K562 (cell line): Measurements from ENCODE around the gene DPY30. TPM values are rescaled to one million over a fixed set of nuclear protein-coding genes. Genes with fewer than 3 reads are reported as not detected.

Experiments used
- ADNP ChIP-seq: fragments of 200-800 bp; sonication (Bioruptor generic); IDR thresholded peaks from 2 replicates; pipeline ENCODE4 v1.6.1; 2016; ENCODE audit warnings: missing genetic modification characterization, missing compliant biosample characterization
- CCAR2 ChIP-seq: fragments of 200-400 bp; formaldehyde crosslinking; IDR thresholded peaks from 2 replicates; pipeline ENCODE4 v1.6.1; 2017; ENCODE audit warnings: mild to moderate bottlenecking, low read depth, low read length
- CCNT2 ChIP-seq: IDR thresholded peaks from 2 replicates; pipeline ENCODE4 v1.6.1; 2011; ENCODE audit warnings: borderline replicate concordance, low read depth, mild to moderate bottlenecking, moderate library complexity, mixed read lengths, low read length; ENCODE audit not compliant: insufficient read length; ENCODE audit errors: extremely low read depth
- E2F3 ChIP-seq: fragments of 250-450 bp; sonication (Bioruptor Pico); IDR thresholded peaks from 2 replicates; pipeline ENCODE4 v1.4.0; 2020; ENCODE audit warnings: mild to moderate bottlenecking
- FOXM1 ChIP-seq, 2 experiments: fragments of 450-650 bp in 1 of 2; sonication (generic) in 1 of 2; formaldehyde crosslinking in 1 of 2; IDR thresholded peaks; 2 replicates each; pipeline versions ENCODE4 v1.6.1 to v1.9.0; 2017 to 2022; ENCODE audit warnings: low read depth in 2 of 2, mild to moderate bottlenecking in 2 of 2, missing genetic modification reagents in 1 of 2, moderate library complexity in 1 of 2
- LEF1 ChIP-seq: fragments of 450-650 bp; IDR thresholded peaks from 2 replicates; pipeline ENCODE4 v1.6.1; 2016; ENCODE audit warnings: mild to moderate bottlenecking
- MIER1 ChIP-seq: fragments of 450-650 bp; IDR thresholded peaks from 2 replicates; pipeline ENCODE4 v1.6.1; 2016; ENCODE audit warnings: antibody characterized with exemption, mild to moderate bottlenecking, low read depth
- MITF ChIP-seq: IDR thresholded peaks from 2 replicates; pipeline ENCODE4 v1.6.1; 2014; ENCODE audit warnings: antibody characterized with exemption
- MYC ChIP-seq, 2 experiments: fragments of 250-450 bp in 1 of 2; sonication (Bioruptor Pico) in 1 of 2; IDR thresholded peaks; 2 replicates each; pipeline versions ENCODE4 v1.5.1 to v1.6.1; 2012 to 2021; ENCODE audit warnings: low read depth in 2 of 2, borderline replicate concordance in 1 of 2, improper control_type of control experiment in 1 of 2, low read length in 1 of 2, mild to moderate bottlenecking in 1 of 2, moderate library complexity in 1 of 2
- POLR2AphosphoS2 ChIP-seq: IDR thresholded peaks from 2 replicates; pipeline ENCODE4 v1.6.1; 2012; ENCODE audit warnings: low read length, improper control_type of control experiment
- POLR2B ChIP-seq: fragments of 450-650 bp; IDR thresholded peaks from 2 replicates; pipeline ENCODE4 v1.6.1; 2018; ENCODE audit warnings: low read depth; ENCODE audit not compliant: partially characterized antibody
- PTRF ChIP-seq: fragments of 450-650 bp; IDR thresholded peaks from 2 replicates; pipeline ENCODE4 v1.6.1; 2016; ENCODE audit warnings: mild to moderate bottlenecking, missing genetic modification characterization, missing compliant biosample characterization
- RBM14 ChIP-seq: fragments of 200-400 bp; formaldehyde crosslinking; IDR thresholded peaks from 2 replicates; pipeline ENCODE4 v1.6.1; 2018; ENCODE audit warnings: low read depth, mild to moderate bottlenecking, low read length, moderate library complexity, borderline replicate concordance; ENCODE audit not compliant: insufficient read depth
- THAP7 ChIP-seq: fragments of 250-450 bp; sonication (Bioruptor Pico); IDR thresholded peaks from 2 replicates; pipeline ENCODE4 v1.5.0; 2021
- TOE1 ChIP-seq, 2 experiments: fragments of 450-650 bp in 1 of 2; sonication (generic) in 1 of 2; formaldehyde crosslinking in 1 of 2; IDR thresholded peaks; 2 replicates each; pipeline versions ENCODE4 v1.7.1 to v1.8.0; 2016 to 2022; ENCODE audit warnings: borderline replicate concordance in 2 of 2, mild to moderate bottlenecking in 2 of 2, antibody characterized with exemption in 1 of 2, inconsistent platforms in 1 of 2, low read depth in 1 of 2, missing genetic modification reagents in 1 of 2, moderate library complexity in 1 of 2
- TSC22D4 ChIP-seq: fragments of 450-650 bp; IDR thresholded peaks from 2 replicates; pipeline ENCODE4 v1.6.1; 2016; ENCODE audit warnings: missing genetic modification characterization, missing biosample characterization, control low read depth
- ZC3H8 ChIP-seq: fragments of 450-650 bp; IDR thresholded peaks from 2 replicates; pipeline ENCODE4 v1.6.1; 2017
- ZNF232 ChIP-seq: sonication (generic); formaldehyde crosslinking; IDR thresholded peaks from 2 replicates; pipeline ENCODE4 v1.8.0; 2022; ENCODE audit warnings: mild to moderate bottlenecking, missing genetic modification reagents
- ZNF280A ChIP-seq: fragments of 450-650 bp; IDR thresholded peaks from 2 replicates; pipeline ENCODE4 v1.6.1; 2018; ENCODE audit warnings: mild to moderate bottlenecking, low read depth; ENCODE audit not compliant: partially characterized antibody
- ZNF584 ChIP-seq: fragments of 200-800 bp; sonication (Bioruptor generic); IDR thresholded peaks from 2 replicates; pipeline ENCODE4 v1.6.1; 2016; ENCODE audit warnings: low read depth, mild to moderate bottlenecking, missing genetic modification characterization, missing compliant biosample characterization
- ZNF696 ChIP-seq: fragments of 250-450 bp; sonication (Bioruptor Pico); conservative IDR thresholded peaks from 2 replicates; pipeline ENCODE4 v1.4.0; 2020; ENCODE audit warnings: mild to moderate bottlenecking, moderate library complexity
- ZNF766 ChIP-seq: fragments of 200-800 bp; sonication (Bioruptor generic); conservative IDR thresholded peaks from 2 replicates; pipeline ENCODE4 v1.6.1; 2016; ENCODE audit warnings: missing genetic modification characterization, missing compliant biosample characterization
- ZNF785 ChIP-seq: fragments of 250-450 bp; sonication (Bioruptor Pico); IDR thresholded peaks from 2 replicates; pipeline ENCODE4 v1.4.0; 2020; ENCODE audit warnings: mild to moderate bottlenecking
- polyA plus RNA-seq, 8 experiments: library from polyadenylated mRNA; depleted of rRNA in 4 of 8; stranded (reverse) in 5 of 8; unstranded in 3 of 8; fragments of >200 nt; fragmentation: Nextera tagmentation in 2 of 8; fragmentation: Illumina TruSeq in 1 of 8; extraction: Ambion mirVana in 2 of 8; extraction: Trizol in 1 of 8; gene quantifications; 2 replicates each; pipeline versions ENCODE4 v1.2.1 to v1.2.3, GENCODE V29; 2011 to 2014; ENCODE audit warnings: inconsistent platforms in 1 of 8, missing spikeins in 1 of 8
- total RNA-seq, 7 experiments: library from RNA; depleted of rRNA in 6 of 7; stranded (reverse); fragments of >200 nt in 6 of 7; fragmentation: Illumina TruSeq in 2 of 7; extraction: Trizol in 2 of 7; gene quantifications; 2 replicates each; pipeline versions ENCODE4 v1.2.1 to v1.2.3, GENCODE V29; 2011 to 2021; ENCODE audit warnings: low replicate concordance in 1 of 7

The DPY30 gene
- total and polyA plus RNA-seq, 9 of the 15 experiments (the other 6 are each of a cell fraction or from before 2014, with no cell fraction given) = 64.6 to 402 (median 116) TPM

GRCh38 chr2:32010670-32011484 is 28.7 kb downstream of the DPY30 start, which contains the start of gene MEMO1 (continued):
- TF ChIP-seq MITF (no peak), ZNF280A (no peak), LEF1 (peak; percentile 95), TSC22D4 (no peak), MIER1 (0 out of 2 replicates have a peak, but pooled peaks have one; percentile 44), ZNF785 (no peak), E2F3 (CRISPR knock-in tag) (peak; percentile 75; the same call in 1 of the 2 replicates), ZNF696 (CRISPR knock-in tag) (no peak), RBM14 (no peak), TOE1 (IDR thresholded peaks at IDR 0.05; ENCODE audit: borderline replicate concordance) (peak; percentile 99), TOE1 (CRISPR knock-in tag; IDR thresholded peaks at IDR 0.05; ENCODE audit: borderline replicate concordance, low read depth) (0 out of 2 replicates have a peak, but pooled peaks have one; percentile 28), ZNF766 (CRISPR knock-in tag) (0 out of 2 replicates have a peak, but pooled peaks have one; percentile 24), THAP7 (CRISPR knock-in tag) (no peak), PTRF (tag) (no peak), ADNP (0 out of 2 replicates have a peak, but pooled peaks have one; percentile 3), POLR2AphosphoS2 (peak; percentile 90), CCNT2 (peak; percentile 83), ZC3H8 (no peak), MYC (IDR thresholded peaks at IDR 0.05; ENCODE audit: low read depth, low read length) (peak; percentile 96), MYC (CRISPR knock-in tag; IDR thresholded peaks at IDR 0.05; ENCODE audit: borderline replicate concordance, low read depth) (peak; percentile 96), FOXM1 (IDR thresholded peaks at IDR 0.05; ENCODE audit: low read depth) (peak; percentile 95), FOXM1 (CRISPR knock-in tag; IDR thresholded peaks at IDR 0.05; ENCODE audit: low read depth) (no peak; the same call in 1 of the 2 replicates), ZNF232 (0 out of 2 replicates have a peak, but pooled peaks have one; percentile 54), ZNF584 (CRISPR knock-in tag) (0 out of 2 replicates have a peak, but pooled peaks have one; percentile 29), CCAR2 (no peak), POLR2B (peak; percentile 87)
